Upper lobe of left lung (tissue), 4 donors: ENCODE measurements around the gene RIOX2.

Source experiments
- EP300 ChIP-seq, 4 donors: sonication (generic); formaldehyde crosslinking; IDR thresholded peaks; one replicate each; pipeline ENCODE4 v1.5.1; 2017; ENCODE audit warnings: antibody characterized with exemption in 4 of 4, control low read depth in 2 of 4
- POLR2A ChIP-seq, 4 donors: fragments of 450-650 bp; IDR thresholded peaks; one replicate each; pipeline ENCODE4 v1.5.1; 2016 to 2017; ENCODE audit warnings: antibody characterized with exemption in 4 of 4, mild to moderate bottlenecking in 2 of 4
- POLR2AphosphoS5 ChIP-seq, 2 donors: sonication (generic); formaldehyde crosslinking; IDR thresholded peaks; one replicate each; pipeline ENCODE4 v1.5.1; 2017; ENCODE audit warnings: antibody characterized with exemption in 2 of 2
- TF ChIP-seq, protein P1 (sequence below), 6 experiments: fragments of 450-650 bp in 4 of 6; fragments of 200-600 bp in 2 of 6; sonication (generic) in 2 of 6; IDR thresholded peaks; one replicate each; pipeline ENCODE4 v1.5.1; 2016 to 2019; ENCODE audit warnings: antibody characterized with exemption in 6 of 6

DNA sequence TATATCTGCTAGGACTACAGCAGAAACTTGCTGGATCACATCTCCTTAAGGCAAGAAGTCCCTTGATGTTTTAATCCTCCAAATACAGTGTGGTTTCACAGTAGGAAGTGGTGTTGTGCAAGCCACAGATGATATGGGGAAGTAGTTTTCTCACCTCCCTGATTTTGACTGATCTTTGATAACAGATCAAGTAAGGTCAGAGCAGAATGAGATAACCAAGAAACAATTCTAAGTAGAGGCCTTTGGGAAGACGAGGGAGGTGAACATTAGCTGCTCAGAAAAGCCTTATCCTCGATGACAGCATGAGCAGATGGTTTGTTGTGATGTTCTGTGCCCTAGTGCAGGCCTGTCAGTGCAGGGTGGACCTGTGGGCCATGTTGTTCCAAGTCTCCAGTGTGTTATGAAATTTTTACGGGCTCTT, 61.3 kb downstream of the RIOX2 start:
- TF ChIP-seq, protein P1, sequence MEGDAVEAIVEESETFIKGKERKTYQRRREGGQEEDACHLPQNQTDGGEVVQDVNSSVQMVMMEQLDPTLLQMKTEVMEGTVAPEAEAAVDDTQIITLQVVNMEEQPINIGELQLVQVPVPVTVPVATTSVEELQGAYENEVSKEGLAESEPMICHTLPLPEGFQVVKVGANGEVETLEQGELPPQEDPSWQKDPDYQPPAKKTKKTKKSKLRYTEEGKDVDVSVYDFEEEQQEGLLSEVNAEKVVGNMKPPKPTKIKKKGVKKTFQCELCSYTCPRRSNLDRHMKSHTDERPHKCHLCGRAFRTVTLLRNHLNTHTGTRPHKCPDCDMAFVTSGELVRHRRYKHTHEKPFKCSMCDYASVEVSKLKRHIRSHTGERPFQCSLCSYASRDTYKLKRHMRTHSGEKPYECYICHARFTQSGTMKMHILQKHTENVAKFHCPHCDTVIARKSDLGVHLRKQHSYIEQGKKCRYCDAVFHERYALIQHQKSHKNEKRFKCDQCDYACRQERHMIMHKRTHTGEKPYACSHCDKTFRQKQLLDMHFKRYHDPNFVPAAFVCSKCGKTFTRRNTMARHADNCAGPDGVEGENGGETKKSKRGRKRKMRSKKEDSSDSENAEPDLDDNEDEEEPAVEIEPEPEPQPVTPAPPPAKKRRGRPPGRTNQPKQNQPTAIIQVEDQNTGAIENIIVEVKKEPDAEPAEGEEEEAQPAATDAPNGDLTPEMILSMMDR (IDR thresholded peaks at IDR 0.05), result no peak
- TF ChIP-seq POLR2A (IDR thresholded peaks at IDR 0.05), result no peak
- no peak for TF ChIP-seq POLR2AphosphoS5 (IDR thresholded peaks at IDR 0.05)
- no peak for TF ChIP-seq EP300 (IDR thresholded peaks at IDR 0.05)
